Stimulated activated naive CD8-positive, alpha-beta T cell treated with anti-CD3 and anti-CD28 coated beads, Interleukin-15, Interleukin-2, amounts not matched to agents 100 ng/mL and 50 ng/mL, for 24 hours (primary cell): ENCODE results near the gene SULT2B1.
"Not testable (repeated sequence)": the region's sequence is repeated elsewhere in the genome, so short reads cannot be mapped to it uniquely, and the experiment has no call there.

Source experiments
- H3K27ac Mint-ChIP-seq: one replicate; pipeline ENCODE4 v1.8.0; 2021; ENCODE audit warnings: mild to moderate bottlenecking, mixed read lengths
- H3K27me3 Mint-ChIP-seq: one replicate; pipeline ENCODE4 v1.8.0; 2021; ENCODE audit warnings: mixed read lengths
- H3K36me3 Mint-ChIP-seq: one replicate; pipeline ENCODE4 v1.8.0; 2021; ENCODE audit warnings: low read depth, mixed read lengths
- H3K4me1 Mint-ChIP-seq: one replicate; pipeline ENCODE4 v1.8.0; 2021; ENCODE audit warnings: low read depth, mixed read lengths
- H3K4me3 Mint-ChIP-seq: one replicate; pipeline ENCODE4 v1.8.0; 2021; ENCODE audit warnings: mild to moderate bottlenecking, mixed read lengths
- H3K9me3 Mint-ChIP-seq: one replicate; pipeline ENCODE4 v1.8.0; 2021; ENCODE audit warnings: mixed read lengths

The SULT2B1 gene

GRCh38 chr19:48568345-48568886 is 16.4 kb downstream of the SULT2B1 start:
- Mint-ChIP-seq H3K4me3 (no peak overlapping the region), H3K27me3 (peaks cover 17% of the 10 kb centered on the region), H3K36me3 (no peaks in the 10 kb centered on the region), H3K27ac (no peak overlapping the region), H3K4me1 (no peaks in the 10 kb centered on the region), H3K9me3 (no peaks in the 10 kb centered on the region)

GRCh38 chr19:48569814-48570213 is 17.8 kb downstream of the SULT2B1 start:
- Mint-ChIP-seq H3K27ac (no peak overlapping the region), H3K36me3 (no peaks in the 10 kb centered on the region), H3K9me3 (no peaks in the 10 kb centered on the region), H3K4me3 (no peak overlapping the region), H3K27me3 (peaks cover 17% of the 10 kb centered on the region), H3K4me1 (no peaks in the 10 kb centered on the region)

GRCh38 chr19:48571378-48572162 is 19.6 kb downstream of the SULT2B1 start:
- peaks cover 17% of the 10 kb centered on the region for H3K27me3 Mint-ChIP-seq
- H3K4me1 Mint-ChIP-seq: no peaks in the 10 kb centered on the region
- H3K4me3 Mint-ChIP-seq: no peak overlapping the region
- H3K9me3 Mint-ChIP-seq: no peaks in the 10 kb centered on the region
- H3K36me3 Mint-ChIP-seq: no peaks in the 10 kb centered on the region
- H3K27ac Mint-ChIP-seq: no peak overlapping the region

GRCh38 chr19:48573163-48573505 is 21.2 kb downstream of the SULT2B1 start:
- H3K4me1 Mint-ChIP-seq: no peaks in the 10 kb centered on the region
- no peaks in the 10 kb centered on the region for H3K36me3 Mint-ChIP-seq
- no peak overlapping the region for H3K4me3 Mint-ChIP-seq
- H3K9me3 Mint-ChIP-seq: no peaks in the 10 kb centered on the region
- H3K27me3 Mint-ChIP-seq: peaks cover 10% of the 10 kb centered on the region
- no peak overlapping the region for H3K27ac Mint-ChIP-seq

GRCh38 chr19:48575931-48576622 is 24.1 kb downstream of the SULT2B1 start:
- Mint-ChIP-seq H3K27ac (no peak overlapping the region), H3K27me3 (no peaks in the 10 kb centered on the region), H3K4me1 (no peaks in the 10 kb centered on the region), H3K9me3 (no peaks in the 10 kb centered on the region), H3K36me3 (no peaks in the 10 kb centered on the region), H3K4me3 (no peak overlapping the region)

GRCh38 chr19:48577908-48578307 is 25.9 kb downstream of the SULT2B1 start:
- not testable (repeated sequence) for H3K27ac Mint-ChIP-seq, H3K27me3 Mint-ChIP-seq, H3K9me3 Mint-ChIP-seq, H3K36me3 Mint-ChIP-seq, H3K4me3 Mint-ChIP-seq, H3K4me1 Mint-ChIP-seq

GRCh38 chr19:48578891-48579290 is 26.9 kb downstream of the SULT2B1 start:
- H3K27ac Mint-ChIP-seq: no peak overlapping the region
- H3K27me3 Mint-ChIP-seq: no peaks in the 10 kb centered on the region
- no peaks in the 10 kb centered on the region for H3K9me3 Mint-ChIP-seq
- H3K4me1 Mint-ChIP-seq: no peaks in the 10 kb centered on the region
- no peaks in the 10 kb centered on the region for H3K36me3 Mint-ChIP-seq
- H3K4me3 Mint-ChIP-seq: no peak overlapping the region

- Mint-ChIP-seq H3K36me3 (no peaks in the 10 kb centered on the region), H3K4me1 (peaks cover 4% of the 10 kb centered on the region), H3K27ac (no peak overlapping the region), H3K9me3 (no peaks in the 10 kb centered on the region), H3K27me3 (peaks cover 4% of the 10 kb centered on the region), H3K4me3 (no peak overlapping the region)
These were observed 30.2 kb downstream of the SULT2B1 start for GRCh38 chr19:48582168-48582567.

- Mint-ChIP-seq H3K4me3 (no peak overlapping the region), H3K36me3 (no peaks in the 10 kb centered on the region), H3K27me3 (peaks cover 4% of the 10 kb centered on the region), H3K9me3 (no peaks in the 10 kb centered on the region), H3K4me1 (peaks cover 13% of the 10 kb centered on the region), H3K27ac (no peak overlapping the region)
These were observed 35.4 kb downstream of the SULT2B1 start for GRCh38 chr19:48587387-48587786.

- H3K4me3 Mint-ChIP-seq: peak overlapping the region; percentile 62
- H3K27ac Mint-ChIP-seq: peak overlapping the region; percentile 59
- no peaks in the 10 kb centered on the region for H3K36me3 Mint-ChIP-seq
- H3K4me1 Mint-ChIP-seq: peaks cover 13% of the 10 kb centered on the region
- peaks cover 4% of the 10 kb centered on the region for H3K27me3 Mint-ChIP-seq
- no peaks in the 10 kb centered on the region for H3K9me3 Mint-ChIP-seq
These were observed 36.9 kb downstream of the SULT2B1 start for GRCh38 chr19:48588670-48589401.

GRCh38 chr19:48591021-48591420 is 39.0 kb downstream of the SULT2B1 start:
- Mint-ChIP-seq H3K4me1 (peaks cover 9% of the 10 kb centered on the region), H3K9me3 (no peaks in the 10 kb centered on the region), H3K4me3 (no peak overlapping the region), H3K27ac (no peak overlapping the region), H3K36me3 (no peaks in the 10 kb centered on the region), H3K27me3 (no peaks in the 10 kb centered on the region)

- no peaks in the 10 kb centered on the region for H3K27me3 Mint-ChIP-seq
- no peak overlapping the region for H3K27ac Mint-ChIP-seq
- H3K4me3 Mint-ChIP-seq: no peak overlapping the region
- no peaks in the 10 kb centered on the region for H3K9me3 Mint-ChIP-seq
- H3K4me1 Mint-ChIP-seq: peaks cover 4% of the 10 kb centered on the region
- H3K36me3 Mint-ChIP-seq: no peaks in the 10 kb centered on the region
These were observed 43.2 kb downstream of the SULT2B1 start for GRCh38 chr19:48595171-48595570.

- no peaks in the 10 kb centered on the region for H3K36me3 Mint-ChIP-seq
- H3K27me3 Mint-ChIP-seq: no peaks in the 10 kb centered on the region
- H3K9me3 Mint-ChIP-seq: no peaks in the 10 kb centered on the region
- H3K4me3 Mint-ChIP-seq: no peak overlapping the region
- H3K27ac Mint-ChIP-seq: no peak overlapping the region
- H3K4me1 Mint-ChIP-seq: peaks cover 4% of the 10 kb centered on the region
These were observed 43.9 kb downstream of the SULT2B1 start for GRCh38 chr19:48595833-48596232.

- Mint-ChIP-seq H3K9me3 (no peaks in the 10 kb centered on the region), H3K27ac (no peak overlapping the region), H3K36me3 (no peaks in the 10 kb centered on the region), H3K4me1 (peaks cover 4% of the 10 kb centered on the region), H3K27me3 (no peaks in the 10 kb centered on the region), H3K4me3 (peak overlapping the region; percentile 60)
These were observed 44.3 kb downstream of the SULT2B1 start for GRCh38 chr19:48596237-48596636.
